HG03025 (cell line): ENCODE results near the gene CACNA2D3.

ENCODE experiments used
- ATAC-seq: cut with Tn5 transposase; IDR thresholded peaks from one replicate; pipeline ENCODE4 v1.9.1; 2021; ENCODE audit warnings: mild to moderate bottlenecking, moderate library complexity; ENCODE audit not compliant: unreplicated experiment, low FRiP score

Gene CACNA2D3

GRCh38 chr3:54709785-54710184 lies 587.4 kb downstream of the CACNA2D3 start:
- ATAC-seq: no peak

GRCh38 chr3:54710954-54711353 lies 588.6 kb downstream of the CACNA2D3 start:
- no peak for ATAC-seq

DNA sequence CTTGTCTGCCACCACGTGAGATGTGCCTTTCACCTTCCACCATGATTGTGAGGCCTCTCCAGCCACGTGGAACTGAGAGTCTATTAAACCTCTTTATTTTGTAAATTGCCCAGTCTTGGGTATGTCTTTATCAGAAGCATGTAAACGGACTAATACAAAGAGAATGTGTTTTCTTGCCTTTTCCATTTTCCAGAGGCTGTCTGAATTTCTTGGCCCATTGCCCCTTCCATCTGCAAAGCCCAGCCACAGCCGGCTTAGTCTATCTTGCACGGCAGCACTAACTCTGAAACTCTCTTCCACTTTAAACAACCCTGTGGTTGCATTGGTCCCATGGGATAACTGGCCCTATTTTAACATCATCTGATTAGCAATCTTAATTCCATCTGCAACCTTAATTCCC lies 590.2 kb downstream of the CACNA2D3 start:
- no peak for ATAC-seq

- no peak for ATAC-seq
Measured at GRCh38 chr3:54713031-54713430, 590.7 kb downstream of the CACNA2D3 start.

DNA sequence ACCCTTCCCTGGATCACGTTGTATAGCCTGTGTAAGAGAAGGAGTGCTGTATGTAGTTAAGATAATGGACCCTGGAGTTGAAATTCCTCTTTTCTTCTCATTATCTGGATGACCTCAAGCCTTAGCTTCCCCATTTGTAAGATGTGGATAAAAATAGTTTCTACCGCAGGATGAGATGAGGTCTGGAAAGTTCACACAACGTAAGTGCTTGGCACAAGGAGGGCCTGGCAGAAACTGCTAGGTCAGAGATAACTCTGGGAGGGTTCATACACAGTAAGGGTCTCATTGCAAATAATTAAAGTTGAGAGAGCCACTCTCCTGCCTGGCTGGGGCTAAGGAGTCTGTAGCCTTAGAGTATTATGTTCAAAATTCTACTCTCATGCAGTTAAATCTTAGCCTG lies 591.1 kb downstream of the CACNA2D3 start:
- ATAC-seq: no peak

DNA sequence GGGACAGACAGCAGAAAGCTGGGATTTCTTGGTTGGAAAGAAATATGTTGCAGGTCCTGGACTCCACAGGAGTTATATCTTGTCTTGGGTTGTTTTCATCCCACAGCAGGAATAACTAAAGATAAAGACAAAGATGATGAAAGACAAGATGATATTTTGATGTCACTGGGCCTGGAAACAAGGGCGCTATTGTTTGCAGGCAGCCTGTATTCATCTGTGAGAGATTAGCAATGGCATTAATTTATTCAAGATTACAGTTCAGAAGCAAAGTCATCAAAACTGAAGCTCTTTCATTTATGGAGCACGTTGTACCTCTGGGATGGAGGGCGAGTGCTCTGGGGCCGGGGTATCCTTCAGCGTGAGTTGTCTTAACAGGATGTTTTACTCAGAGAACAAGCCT lies 591.7 kb downstream of the CACNA2D3 start:
- ATAC-seq: no peak

DNA sequence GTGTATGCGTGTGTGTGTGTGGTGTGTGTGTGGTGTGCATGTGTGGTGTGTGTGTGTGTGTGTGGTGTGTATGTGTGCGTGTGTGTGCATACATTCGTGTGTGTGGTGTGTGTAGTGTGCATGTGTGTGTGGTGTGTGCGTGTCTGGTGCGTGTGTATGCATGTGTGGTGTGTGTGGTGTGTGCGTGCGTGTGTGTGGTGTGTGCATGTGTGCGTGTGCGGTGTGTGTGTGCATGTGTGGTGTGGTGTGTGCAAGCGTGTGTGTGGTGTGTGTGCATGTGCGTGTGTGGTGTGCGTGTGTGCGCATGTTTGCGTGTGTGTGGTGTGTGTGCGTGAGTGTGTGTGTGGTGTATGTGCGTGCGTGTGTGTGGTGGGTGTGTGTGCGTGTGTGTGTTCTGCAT lies 595.2 kb downstream of the CACNA2D3 start:
- no peak for ATAC-seq

- no peak for ATAC-seq
Measured at GRCh38 chr3:54719914-54720313, 597.6 kb downstream of the CACNA2D3 start.

DNA sequence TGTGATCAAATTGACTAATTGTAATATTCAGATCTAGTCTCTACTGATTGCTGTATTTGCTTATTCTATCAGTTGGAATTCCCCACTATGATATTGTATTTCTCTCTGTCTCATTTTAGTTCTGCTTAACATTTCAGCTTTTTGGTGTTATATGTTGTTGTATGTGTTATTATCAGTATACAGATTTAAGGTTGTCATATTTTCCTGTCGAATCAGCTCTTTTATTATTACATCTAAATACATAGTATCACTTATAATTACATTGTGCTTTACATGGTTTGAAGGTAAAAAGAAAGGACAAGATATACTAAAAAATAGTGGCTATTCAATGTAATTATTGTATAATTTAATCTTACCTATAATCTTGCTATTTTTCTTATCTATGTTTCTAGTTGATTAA lies 598.3 kb downstream of the CACNA2D3 start:
- ATAC-seq: no peak

DNA sequence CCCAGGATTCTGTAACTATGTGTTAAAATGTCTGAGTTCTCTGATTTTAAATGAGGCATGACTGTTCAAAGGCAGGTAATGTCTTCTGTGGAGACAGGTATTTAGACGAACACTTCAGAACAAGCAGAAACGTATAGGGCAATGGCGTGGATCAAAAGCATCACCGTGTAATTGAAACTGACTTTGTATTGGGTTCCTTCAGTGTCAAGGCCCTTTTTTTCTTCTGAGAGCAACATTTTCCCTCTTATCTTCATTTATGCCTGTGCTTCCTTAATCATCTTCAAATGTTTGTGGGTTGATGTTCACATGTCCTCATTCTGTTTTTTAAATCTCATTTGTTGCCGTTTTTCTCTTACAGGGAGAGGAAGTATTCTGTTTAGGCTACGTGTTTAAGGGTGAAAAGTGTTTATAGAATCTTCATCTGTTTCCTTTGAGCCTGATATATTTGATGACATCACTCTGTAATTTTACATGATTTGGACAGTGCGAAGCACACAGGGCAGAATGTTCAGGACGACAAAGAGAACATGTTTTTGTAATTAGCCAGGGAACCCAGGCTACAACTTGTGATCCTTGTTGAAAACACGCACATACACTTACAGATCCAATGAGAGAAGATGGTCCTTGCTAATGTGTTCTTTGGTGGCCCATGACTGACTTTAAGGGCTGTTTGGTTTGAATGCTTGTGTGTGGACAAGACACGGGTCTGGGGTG lies 609.5 kb downstream of the CACNA2D3 start:
- no peak for ATAC-seq

DNA sequence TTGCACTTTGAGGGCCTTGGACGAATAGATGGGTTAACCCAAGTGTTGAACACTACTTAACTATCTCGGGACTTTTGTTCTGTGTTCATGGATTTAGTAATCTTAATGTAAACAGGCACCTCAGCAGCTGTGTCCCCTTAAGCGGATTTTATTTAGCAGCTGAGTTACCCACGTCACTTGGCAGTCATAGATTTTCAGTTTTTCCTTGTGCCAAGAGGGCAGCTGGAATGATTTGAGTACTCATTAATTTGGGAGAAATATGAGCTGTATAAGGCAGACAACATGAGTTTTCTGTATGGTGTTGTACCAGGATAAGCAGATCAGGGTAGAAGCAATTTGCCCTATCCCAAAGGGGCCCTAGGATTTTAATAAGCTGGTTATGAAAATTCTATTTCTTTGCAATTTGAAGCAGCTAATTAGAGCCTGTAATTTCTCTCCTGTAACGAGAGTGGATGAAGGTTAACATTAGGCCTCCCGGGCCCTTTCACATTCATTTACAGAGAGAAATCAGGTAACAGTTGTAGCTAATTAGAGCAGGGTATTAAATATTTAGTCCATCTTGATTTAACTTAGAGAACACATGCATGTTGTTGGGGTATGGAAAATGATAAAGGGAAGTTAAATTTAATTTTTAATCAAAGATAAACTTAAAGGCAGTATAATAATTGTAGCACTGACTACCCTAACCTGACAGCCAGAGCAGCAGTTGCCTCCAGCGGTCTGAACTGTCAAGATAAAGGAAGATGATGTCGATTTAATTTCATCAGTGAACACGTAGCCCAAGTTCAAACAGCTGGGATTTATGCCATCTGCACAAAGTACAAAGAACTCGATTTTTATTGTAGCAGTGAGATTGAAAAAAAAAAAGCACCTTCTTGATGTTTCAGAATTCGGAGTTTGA lies 611.0 kb downstream of the CACNA2D3 start:
- no peak for ATAC-seq

GRCh38 chr3:54736459-54736858 lies 614.1 kb downstream of the CACNA2D3 start:
- no peak for ATAC-seq

DNA sequence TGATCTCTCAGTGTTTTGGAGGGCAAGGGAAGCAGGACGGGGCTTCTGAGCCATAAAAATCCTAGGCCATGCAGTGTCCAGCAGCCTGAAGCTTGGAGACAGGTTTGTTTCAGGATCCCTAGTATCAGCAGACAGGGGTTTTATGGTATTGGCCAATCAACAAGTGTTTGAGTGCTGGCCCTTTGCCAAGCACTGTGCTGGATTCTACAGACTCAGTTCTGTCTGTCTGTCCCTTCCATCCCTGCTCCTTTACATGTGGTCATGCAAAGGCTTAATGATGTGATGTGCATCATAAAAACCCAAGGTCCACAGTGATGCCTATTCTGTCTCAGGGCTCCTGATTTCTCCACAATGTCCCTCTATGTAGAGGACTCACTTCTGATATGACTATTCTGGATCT lies 621.4 kb downstream of the CACNA2D3 start:
- ATAC-seq: no peak

DNA sequence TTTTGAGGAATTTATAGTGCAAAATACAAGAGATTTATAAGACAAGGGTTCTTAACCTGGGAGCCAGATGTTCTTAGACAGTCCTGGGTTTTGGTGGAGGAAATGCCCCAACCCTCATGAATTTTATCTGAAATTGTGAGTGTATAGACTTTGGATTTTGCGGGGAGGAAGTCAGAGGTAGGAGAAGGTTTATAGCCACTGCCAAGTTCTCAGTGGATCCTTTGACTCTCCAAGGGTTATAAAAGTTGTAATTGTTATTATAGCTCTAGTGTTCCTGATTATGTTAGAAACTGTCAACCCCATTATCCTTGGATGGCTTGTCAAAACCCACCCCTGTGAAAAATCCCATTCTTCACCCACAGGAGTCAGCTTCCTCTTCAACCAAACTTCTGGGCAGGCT lies 621.9 kb downstream of the CACNA2D3 start:
- no peak for ATAC-seq

GRCh38 chr3:54745843-54746242 lies 623.5 kb downstream of the CACNA2D3 start:
- ATAC-seq: no peak

DNA sequence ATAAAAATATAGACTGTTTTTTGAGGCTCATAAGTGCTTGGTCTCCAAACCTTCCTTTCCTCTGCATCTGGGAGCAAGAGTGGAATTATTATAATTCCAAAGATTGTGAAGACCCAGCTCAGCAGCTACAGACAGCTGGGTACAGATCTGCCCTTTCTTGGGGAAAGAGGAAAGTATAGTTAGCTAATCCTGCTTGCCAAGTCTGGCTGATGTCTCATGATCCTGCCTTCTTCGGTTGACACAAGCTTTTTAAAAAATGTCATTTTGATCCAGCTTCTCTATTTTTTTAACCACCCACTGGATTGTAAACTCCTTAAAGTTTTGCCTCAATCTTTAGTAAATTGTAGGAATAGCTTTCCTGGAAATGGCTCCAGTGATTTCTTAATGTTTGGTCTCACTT lies 624.4 kb downstream of the CACNA2D3 start:
- no peak for ATAC-seq

- no peak for ATAC-seq
Measured at GRCh38 chr3:54755756-54756155, 633.4 kb downstream of the CACNA2D3 start.

DNA sequence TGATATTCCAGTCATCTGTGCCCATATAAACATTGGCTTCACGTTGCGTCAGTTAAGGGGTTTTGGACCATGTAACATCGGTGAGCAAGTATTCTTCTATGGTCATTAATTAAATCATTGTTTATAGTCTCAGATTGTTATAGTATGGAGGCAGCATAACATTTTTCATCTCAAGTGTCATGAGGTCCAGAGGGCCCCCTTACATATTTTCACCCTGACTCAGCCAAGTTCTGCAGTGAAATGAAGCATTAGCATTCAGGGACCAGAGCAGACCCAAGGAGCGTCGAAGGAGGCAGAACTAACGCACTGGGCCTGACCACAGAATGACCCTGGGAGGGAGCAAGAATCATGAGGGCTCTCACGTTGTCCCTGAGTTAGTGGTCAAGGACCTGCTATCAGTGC lies 634.0 kb downstream of the CACNA2D3 start:
- no peak for ATAC-seq

DNA sequence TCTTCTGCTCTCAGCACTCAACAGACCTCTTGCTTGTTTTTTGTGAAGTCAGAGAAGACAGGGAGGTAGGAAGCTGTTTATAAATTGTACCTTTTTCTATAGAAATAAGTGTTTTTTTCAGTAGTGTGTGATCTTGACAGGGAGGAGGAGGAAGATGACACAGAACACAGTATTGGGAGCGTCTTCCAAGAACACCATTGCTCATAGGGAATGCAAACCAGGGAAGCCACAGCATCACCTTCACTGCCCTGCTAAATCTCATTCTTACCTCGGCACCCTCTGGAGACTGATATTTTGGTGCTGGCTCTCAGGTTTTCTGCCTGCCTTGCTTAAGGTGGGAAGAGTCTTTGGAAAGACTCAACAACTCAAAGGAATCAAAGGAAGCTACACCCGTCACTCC lies 636.1 kb downstream of the CACNA2D3 start:
- ATAC-seq: no peak

DNA sequence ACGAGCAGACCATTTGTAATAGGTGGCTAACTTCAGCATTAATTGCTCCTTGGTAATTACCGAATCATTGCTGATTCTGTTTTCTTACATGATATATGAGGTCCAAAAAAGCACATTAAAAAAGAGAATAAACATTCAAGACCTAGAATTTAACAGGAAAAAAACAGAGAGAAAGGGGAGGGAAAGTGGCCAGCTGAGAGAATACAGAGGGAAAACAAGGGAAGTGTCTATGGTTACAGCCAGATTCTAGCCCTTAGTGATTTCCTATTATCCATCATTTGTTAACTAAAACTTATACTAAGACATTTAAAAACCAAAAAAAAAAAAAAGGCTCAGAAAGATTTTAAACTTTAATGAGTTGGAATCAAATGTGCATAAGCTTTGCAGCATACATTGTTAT lies 636.8 kb downstream of the CACNA2D3 start:
- no peak for ATAC-seq

DNA sequence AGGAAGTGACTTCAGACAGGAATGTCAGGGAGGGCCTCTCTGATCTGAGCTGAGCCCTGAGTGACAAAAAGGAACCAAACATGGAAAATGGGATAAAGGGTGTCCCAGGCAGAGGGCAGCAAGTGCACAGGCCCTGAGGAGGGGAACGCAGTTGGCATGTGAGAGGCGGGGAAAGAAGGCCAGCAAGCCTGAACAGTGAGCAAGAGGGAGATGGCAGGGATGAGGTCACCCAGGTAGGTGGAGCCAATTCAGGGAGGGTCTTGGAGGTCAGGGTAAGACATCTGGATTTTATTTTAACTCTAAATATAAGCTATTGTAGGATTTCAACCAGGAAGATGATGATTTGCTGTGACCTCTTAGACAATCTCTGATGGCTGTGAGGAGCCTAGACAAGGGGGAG lies 637.8 kb downstream of the CACNA2D3 start:
- ATAC-seq: no peak

DNA sequence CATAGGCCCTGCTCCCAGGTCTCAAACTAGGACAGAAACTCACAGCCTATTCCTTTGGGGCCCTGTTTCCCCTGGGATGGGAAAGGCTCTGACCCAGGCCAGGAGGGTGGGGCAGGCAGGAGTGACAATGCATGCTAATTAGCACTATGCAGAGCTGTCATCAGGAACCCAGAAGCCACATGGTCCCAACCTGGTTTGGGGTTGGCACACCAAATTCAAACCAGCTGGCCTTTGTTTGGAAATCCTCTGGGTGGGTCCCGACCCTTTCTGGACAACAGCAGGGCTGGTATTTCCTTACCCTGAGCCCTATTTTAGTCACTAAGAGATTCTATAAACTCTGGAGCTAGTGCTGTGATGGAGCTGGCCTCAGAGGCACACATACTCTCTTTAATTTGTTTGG lies 639.3 kb downstream of the CACNA2D3 start:
- no peak for ATAC-seq
